HepG2 (cell line): ENCODE results near the gene KIF22. TPM values are rescaled to one million over a fixed set of nuclear protein-coding genes. Genes with fewer than 3 reads are reported as not detected.

ENCODE experiments used
- AKAP8 ChIP-seq: sonication (generic); formaldehyde crosslinking; IDR thresholded peaks from 2 replicates; pipeline ENCODE4 v1.5.1; 2020; ENCODE audit warnings: mild to moderate bottlenecking, missing genetic modification reagents
- ELF1 ChIP-seq: sonication (generic); formaldehyde crosslinking; IDR thresholded peaks from 2 replicates; pipeline ENCODE4 v1.4.0; 2020; ENCODE audit warnings: missing genetic modification reagents
- GLI4 ChIP-seq: sonication (generic); formaldehyde crosslinking; IDR thresholded peaks from 2 replicates; pipeline ENCODE4 v1.5.1; 2020; ENCODE audit warnings: missing genetic modification reagents, mild to moderate bottlenecking, moderate library complexity, borderline replicate concordance
- HNF1A ChIP-seq, 2 experiments: sonication (generic) in 1 of 2; formaldehyde crosslinking in 1 of 2; IDR thresholded peaks; 2 replicates each; pipeline versions ENCODE4 v1.4.0 to v1.6.1; 2016 to 2020; ENCODE audit warnings: borderline replicate concordance in 1 of 2, low read depth in 1 of 2, mild to moderate bottlenecking in 1 of 2, missing genetic modification reagents in 1 of 2
- JUNB ChIP-seq: sonication (generic); formaldehyde crosslinking; IDR thresholded peaks from 2 replicates; pipeline ENCODE4 v1.8.0; 2022; ENCODE audit warnings: missing genetic modification reagents, mild to moderate bottlenecking, borderline replicate concordance
- KDM5B ChIP-seq: sonication (generic); formaldehyde crosslinking; IDR thresholded peaks from 2 replicates; pipeline ENCODE4 v1.4.0; 2020; ENCODE audit warnings: missing genetic modification reagents, mild to moderate bottlenecking, borderline replicate concordance
- KMT2A ChIP-seq: sonication (generic); formaldehyde crosslinking; IDR thresholded peaks from 2 replicates; pipeline ENCODE4 v1.4.0; 2020; ENCODE audit warnings: missing genetic modification reagents
- MED1 ChIP-seq: sonication (generic); formaldehyde crosslinking; IDR thresholded peaks from 2 replicates; pipeline ENCODE4 v1.4.0; 2020; ENCODE audit warnings: missing genetic modification reagents
- NCOA2 ChIP-seq: sonication (generic); formaldehyde crosslinking; IDR thresholded peaks from 2 replicates; pipeline ENCODE4 v1.8.0; 2022; ENCODE audit warnings: inconsistent platforms
- NFIB ChIP-seq: sonication (generic); formaldehyde crosslinking; IDR thresholded peaks from 2 replicates; pipeline ENCODE4 v1.9.0; 2021; ENCODE audit warnings: missing genetic modification reagents, mild to moderate bottlenecking, borderline replicate concordance
- NR2F1 ChIP-seq, 2 experiments: fragments of 450-650 bp in 1 of 2; formaldehyde crosslinking in 1 of 2; IDR thresholded peaks; 2 replicates each; pipeline versions ENCODE4 v1.5.0 to v1.6.1; 2016 to 2020; ENCODE audit warnings: mild to moderate bottlenecking in 1 of 2, missing compliant biosample characterization in 1 of 2, missing genetic modification reagents in 1 of 2, moderate library complexity in 1 of 2
- TAF15 ChIP-seq: fragments of 200-400 bp; formaldehyde crosslinking; IDR thresholded peaks from one replicate; pipeline ENCODE4 v1.6.1; 2018; ENCODE audit warnings: mild to moderate bottlenecking, low read depth, low read length; ENCODE audit not compliant: poor library complexity, severe bottlenecking
- TARDBP ChIP-seq: sonication (generic); formaldehyde crosslinking; IDR thresholded peaks from 2 replicates; pipeline ENCODE4 v1.8.0; 2022; ENCODE audit warnings: mild to moderate bottlenecking, missing genetic modification reagents
- TERF1 ChIP-seq: sonication (generic); formaldehyde crosslinking; IDR thresholded peaks from 2 replicates; pipeline ENCODE4 v1.8.0; 2022; ENCODE audit warnings: mild to moderate bottlenecking, missing genetic modification reagents, moderate library complexity
- ZBTB26 ChIP-seq: IDR thresholded peaks from 2 replicates; pipeline ENCODE4 v1.6.1; 2016; ENCODE audit warnings: missing compliant biosample characterization, missing genetic modification reagents, borderline replicate concordance
- ZNF101 ChIP-seq: sonication (generic); formaldehyde crosslinking; IDR thresholded peaks from 2 replicates; pipeline ENCODE4 v1.4.0; 2020; ENCODE audit warnings: mild to moderate bottlenecking, low read depth, missing genetic modification reagents, borderline replicate concordance
- ZNF143 ChIP-seq: sonication (generic); formaldehyde crosslinking; IDR thresholded peaks from 2 replicates; pipeline ENCODE4 v1.4.0; 2020; ENCODE audit warnings: missing genetic modification reagents
- ZNF326 ChIP-seq: sonication (generic); formaldehyde crosslinking; IDR thresholded peaks from 2 replicates; pipeline ENCODE4 v1.4.0; 2020; ENCODE audit warnings: missing genetic modification reagents, borderline replicate concordance
- ZNF510 ChIP-seq: sonication (generic); formaldehyde crosslinking; IDR thresholded peaks from 2 replicates; pipeline ENCODE4 v1.4.0; 2020; ENCODE audit warnings: low read depth, mild to moderate bottlenecking, missing genetic modification reagents
- ZNF569 ChIP-seq: sonication (generic); formaldehyde crosslinking; IDR thresholded peaks from 2 replicates; pipeline ENCODE4 v1.5.0; 2020; ENCODE audit warnings: mild to moderate bottlenecking, missing genetic modification reagents, moderate library complexity, borderline replicate concordance
- ZNF652 ChIP-seq: IDR thresholded peaks from 2 replicates; pipeline ENCODE4 v1.6.1; 2016; ENCODE audit warnings: low read depth, borderline replicate concordance
- ZNF883 ChIP-seq: sonication (generic); formaldehyde crosslinking; IDR thresholded peaks from 2 replicates; pipeline ENCODE4 v1.5.1; 2020; ENCODE audit warnings: mild to moderate bottlenecking, missing genetic modification reagents; ENCODE audit errors: not compliant biosample characterization
- polyA plus RNA-seq, 8 experiments: library from polyadenylated mRNA; depleted of rRNA in 3 of 8; stranded (reverse) in 7 of 8; unstranded in 1 of 8; fragments of >200 nt; fragmentation: Illumina TruSeq in 4 of 8; extraction: Trizol in 4 of 8; gene quantifications; 2 replicates each; pipeline versions ENCODE4 v1.2.1 to v1.2.3, GENCODE V29; 2011 to 2016; ENCODE audit warnings: low read depth in 4 of 8, missing spikeins in 1 of 8, mixed read lengths in 1 of 8; ENCODE audit not compliant: insufficient read depth in 1 of 8
- total RNA-seq, 5 experiments: library from RNA; depleted of rRNA; stranded (reverse); fragments of >200 nt; fragmentation: Illumina TruSeq; extraction: Trizol; gene quantifications; 2 replicates each; pipeline ENCODE4 v1.2.3, GENCODE V29; 2016; ENCODE audit warnings: low read depth in 1 of 5

KIF22 gene
- total and polyA plus RNA-seq, 2 of the 13 experiments (the other 11 are each of a cell fraction or from before 2014, with no cell fraction given): 95.8 to 118 TPM

GRCh38 chr16:29807426-29808218 is 17.1 kb downstream of the KIF22 start (continued):
- TF ChIP-seq HNF1A (IDR thresholded peaks at IDR 0.05; ENCODE audit: low read depth) (no peak), HNF1A (CRISPR knock-in tag; IDR thresholded peaks at IDR 0.05; ENCODE audit: borderline replicate concordance) (peak; percentile 90), TERF1 (CRISPR knock-in tag) (peak; percentile 96), JUNB (CRISPR knock-in tag) (peak; percentile 92), TAF15 (peak; percentile 83), NCOA2 (CRISPR knock-in tag) (peak; percentile 68; the same call in 1 of the 2 replicates), ELF1 (CRISPR knock-in tag) (no peak; the same call in 1 of the 2 replicates), TARDBP (CRISPR knock-in tag) (peak; percentile 86; the same call in 1 of the 2 replicates), KDM5B (CRISPR knock-in tag) (peak; percentile 100), ZNF510 (CRISPR knock-in tag) (peak; percentile 98; the same call in 1 of the 2 replicates), ZNF101 (peak; percentile 96; the same call in 1 of the 2 replicates), MED1 (CRISPR knock-in tag) (peak; percentile 93), ZBTB26 (CRISPR knock-in tag) (peak; percentile 92), GLI4 (peak; percentile 99; the same call in 1 of the 2 replicates), ZNF326 (CRISPR knock-in tag) (no peak), ZNF883 (peak; percentile 99), NR2F1 (CRISPR knock-in tag; IDR thresholded peaks at IDR 0.05) (peak in 1 of 2 experiments; percentile 4; a peak in 1 of 4 replicates), NFIB (CRISPR knock-in tag) (no peak; the same call in 1 of the 2 replicates), AKAP8 (CRISPR knock-in tag) (peak; percentile 89; the same call in 1 of the 2 replicates), ZNF652 (CRISPR knock-in tag) (peak; percentile 20; the same call in 1 of the 2 replicates), KMT2A (CRISPR knock-in tag) (peak; percentile 90; the same call in 1 of the 2 replicates), ZNF143 (CRISPR knock-in tag) (peak; percentile 54), ZNF569 (CRISPR knock-in tag) (no peak)
